IPS-18a (cell line): ENCODE measurements around the gene ATP10A.

ENCODE experiments used
- H3K27ac ChIP-seq: one replicate; pipeline ENCODE4 v1.5.1; 2013; ENCODE audit warnings: low read length
- H3K27me3 ChIP-seq: one replicate; pipeline ENCODE4 v1.6.1; 2013; ENCODE audit warnings: mild to moderate bottlenecking, low read length; ENCODE audit not compliant: control insufficient read depth, insufficient read depth
- H3K36me3 ChIP-seq: one replicate; pipeline ENCODE4 v1.6.1; 2013; ENCODE audit warnings: low read depth, low read length; ENCODE audit not compliant: control insufficient read depth
- H3K4me1 ChIP-seq: one replicate; pipeline ENCODE4 v1.6.1; 2013; ENCODE audit warnings: low read depth, low read length; ENCODE audit not compliant: control insufficient read depth
- H3K4me3 ChIP-seq: one replicate; pipeline ENCODE4 v1.5.1; 2013; ENCODE audit warnings: low read length
- H3K9ac ChIP-seq: one replicate; pipeline ENCODE4 v1.6.1; 2013; ENCODE audit warnings: mild to moderate bottlenecking, low read length, moderate library complexity
- H3K9me3 ChIP-seq: one replicate; pipeline ENCODE4 v1.6.1; 2013; ENCODE audit warnings: low read depth, low read length; ENCODE audit not compliant: control insufficient read depth

ATP10A gene

DNA sequence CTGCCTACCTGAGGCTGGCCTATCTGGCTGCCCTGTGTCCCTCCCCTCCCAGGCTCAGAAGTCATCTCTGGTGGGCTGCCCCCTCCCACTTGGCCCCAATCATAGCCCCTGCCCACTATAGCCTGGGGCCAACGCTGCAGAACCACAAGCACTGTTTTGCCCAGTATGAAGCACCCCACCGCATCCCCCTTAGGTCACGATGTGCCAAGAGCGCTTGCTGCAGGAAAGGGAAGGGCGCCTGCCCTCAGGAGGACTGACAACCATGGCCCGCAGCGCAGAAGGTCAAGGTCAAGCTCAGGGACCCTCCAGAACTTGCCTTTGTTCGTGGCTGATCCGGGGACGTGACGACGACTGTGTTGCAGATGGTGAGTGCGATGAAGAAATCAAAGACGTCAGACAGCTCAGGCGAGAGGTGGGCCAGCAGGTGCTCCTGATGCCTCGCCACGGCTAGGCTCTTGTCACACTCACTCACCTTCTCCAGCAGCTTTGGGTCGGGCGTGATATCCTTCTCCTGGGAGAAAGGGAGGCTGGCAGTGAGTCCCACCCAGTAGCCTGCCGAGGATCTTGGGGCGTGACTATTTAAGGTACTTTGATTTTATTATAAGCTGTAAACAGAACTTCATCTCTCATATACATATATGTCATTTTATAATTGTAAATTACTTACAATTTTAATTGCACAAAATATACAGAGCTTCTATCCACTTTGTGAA lies 146.6 kb downstream of the ATP10A start:
- H3K27me3 ChIP-seq = no peaks in the 10 kb centered on the region
- H3K36me3 ChIP-seq = no peaks in the 10 kb centered on the region
- H3K4me1 ChIP-seq = peaks cover 2% of the 10 kb centered on the region
- no peaks in the 10 kb centered on the region for H3K9me3 ChIP-seq
- H3K4me3 ChIP-seq = no peak overlapping the region
- H3K27ac ChIP-seq = no peak overlapping the region
- H3K9ac ChIP-seq = no peak overlapping the region

DNA sequence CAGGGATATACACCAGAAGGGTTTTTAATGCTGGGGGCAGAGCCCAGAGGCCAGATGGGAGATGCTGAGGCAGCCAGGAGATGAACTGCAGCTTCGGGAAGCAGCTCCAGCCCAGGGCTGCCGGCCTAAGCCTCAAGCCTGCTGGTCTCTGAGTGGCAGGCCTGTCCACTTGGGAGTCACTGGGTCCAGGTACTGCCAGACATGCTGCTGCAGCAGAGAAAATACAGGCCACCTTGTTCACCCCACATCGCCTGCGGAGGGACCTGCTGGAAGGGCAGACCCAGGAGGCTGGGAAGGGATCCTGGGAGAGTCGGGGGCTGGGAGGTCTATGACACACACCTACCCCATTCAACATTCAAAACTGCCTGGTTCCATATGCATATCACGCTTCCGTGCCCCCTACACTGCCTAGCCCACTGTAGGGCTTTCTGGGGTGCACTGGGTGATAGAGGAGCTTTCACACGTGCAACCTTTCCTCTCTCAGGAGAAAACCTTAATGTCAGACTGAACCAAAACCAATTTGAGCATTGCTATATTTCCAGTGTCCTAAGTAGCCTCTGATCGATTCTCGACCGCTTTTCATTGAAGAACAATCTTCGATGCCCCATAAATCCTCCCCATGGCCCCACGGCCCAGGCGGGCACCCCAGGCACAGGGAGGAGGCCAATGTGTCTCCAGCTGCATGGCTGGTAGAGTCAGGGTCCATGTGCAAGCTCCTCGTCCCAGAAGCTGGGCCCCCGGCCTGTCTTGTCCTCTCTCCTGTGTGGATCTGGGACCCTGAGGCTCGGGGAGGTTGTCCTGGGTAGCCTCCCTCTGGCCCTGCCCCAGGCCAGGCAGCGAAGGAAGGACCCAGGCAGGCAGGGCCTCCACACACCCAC lies 147.4 kb downstream of the ATP10A start:
- H3K27ac ChIP-seq = no peak overlapping the region
- H3K9me3 ChIP-seq = no peaks in the 10 kb centered on the region
- no peaks in the 10 kb centered on the region for H3K27me3 ChIP-seq
- H3K4me1 ChIP-seq = no peaks in the 10 kb centered on the region
- no peaks in the 10 kb centered on the region for H3K36me3 ChIP-seq
- H3K4me3 ChIP-seq = no peak overlapping the region
- no peak overlapping the region for H3K9ac ChIP-seq

GRCh38 chr15:25714538-25714840 lies 148.6 kb downstream of the ATP10A start:
- Histone ChIP-seq H3K4me1 (no peaks in the 10 kb centered on the region), H3K4me3 (no peak overlapping the region), H3K27me3 (no peaks in the 10 kb centered on the region), H3K9ac (no peak overlapping the region), H3K27ac (no peak overlapping the region), H3K9me3 (no peaks in the 10 kb centered on the region), H3K36me3 (no peaks in the 10 kb centered on the region)

- no peak overlapping the region for H3K4me3 ChIP-seq
Observed at GRCh38 chr15:25713736-25714537, 149.2 kb downstream of the ATP10A start.

DNA sequence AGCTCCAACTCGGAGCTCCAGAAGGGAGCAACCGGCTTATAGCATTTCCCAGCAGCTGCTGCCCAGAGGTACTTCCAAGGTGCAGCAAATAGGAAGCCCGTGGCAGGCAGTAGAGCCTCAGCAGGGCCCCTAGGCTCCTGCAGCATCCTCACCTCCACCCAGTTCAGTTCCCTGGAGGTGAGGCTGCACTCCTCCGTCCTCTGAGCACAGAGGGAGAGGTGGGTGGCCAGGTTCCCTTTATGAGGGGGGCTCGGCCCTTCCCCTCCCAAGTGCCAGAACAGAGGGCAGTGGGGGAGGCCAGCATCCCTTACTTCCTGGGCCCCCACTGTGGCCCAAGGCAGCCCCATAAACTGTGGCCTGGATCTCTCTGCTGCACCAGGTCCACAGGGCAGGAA lies 150.2 kb downstream of the ATP10A start:
- H3K9me3 ChIP-seq = no peaks in the 10 kb centered on the region
- no peaks in the 10 kb centered on the region for H3K27me3 ChIP-seq
- H3K4me1 ChIP-seq = no peaks in the 10 kb centered on the region
- H3K9ac ChIP-seq = no peak overlapping the region
- H3K27ac ChIP-seq = no peak overlapping the region
- no peak overlapping the region for H3K4me3 ChIP-seq
- no peaks in the 10 kb centered on the region for H3K36me3 ChIP-seq

More at GRCh38 chr15:25713736-25714537, 149.2 kb downstream of the ATP10A start:
- Histone ChIP-seq H3K27me3 (no peaks in the 10 kb centered on the region), H3K9me3 (no peaks in the 10 kb centered on the region), H3K4me1 (no peaks in the 10 kb centered on the region), H3K36me3 (no peaks in the 10 kb centered on the region), H3K27ac (no peak overlapping the region), H3K9ac (no peak overlapping the region)

DNA sequence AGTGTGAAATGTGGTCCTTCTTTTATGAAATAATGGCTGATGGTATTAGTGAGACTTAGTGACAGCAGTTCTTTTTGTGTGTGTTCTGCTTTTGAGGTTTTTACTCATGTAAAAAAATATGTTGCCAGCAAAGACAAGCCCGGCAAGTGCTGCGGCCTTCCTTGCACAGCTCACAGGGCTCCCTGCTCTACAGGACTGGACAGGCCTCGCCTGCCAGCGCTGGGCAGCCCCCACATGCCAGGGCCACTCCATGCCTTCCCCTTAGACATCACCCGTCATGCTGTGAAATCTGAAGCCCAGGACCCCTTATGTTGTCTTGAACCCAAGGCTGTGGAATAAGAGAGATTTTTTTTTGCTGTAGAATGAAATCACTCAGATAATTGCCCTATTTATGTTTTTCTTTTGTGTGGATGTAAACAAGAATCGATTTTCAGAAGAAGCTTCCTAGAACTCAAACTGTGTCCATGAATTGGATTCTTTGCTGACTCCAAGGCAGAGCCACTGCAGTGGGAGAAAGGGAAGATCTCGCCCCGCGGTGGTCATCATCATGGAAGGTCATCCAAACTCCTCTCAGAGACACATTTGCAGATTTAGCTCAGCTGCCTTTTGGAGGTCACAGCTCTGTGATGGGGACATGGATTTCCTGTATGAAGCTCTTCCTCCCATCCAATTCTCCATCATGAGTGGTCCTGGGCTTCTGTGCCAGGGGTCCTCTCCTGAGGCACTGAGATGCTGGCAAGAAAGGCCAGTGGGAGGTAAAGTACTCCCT lies 150.8 kb downstream of the ATP10A start:
- no peak overlapping the region for H3K4me3 ChIP-seq
- no peak overlapping the region for H3K9ac ChIP-seq
- no peaks in the 10 kb centered on the region for H3K9me3 ChIP-seq
- no peaks in the 10 kb centered on the region for H3K27me3 ChIP-seq
- H3K4me1 ChIP-seq = no peaks in the 10 kb centered on the region
- H3K27ac ChIP-seq = no peak overlapping the region
- no peaks in the 10 kb centered on the region for H3K36me3 ChIP-seq

DNA sequence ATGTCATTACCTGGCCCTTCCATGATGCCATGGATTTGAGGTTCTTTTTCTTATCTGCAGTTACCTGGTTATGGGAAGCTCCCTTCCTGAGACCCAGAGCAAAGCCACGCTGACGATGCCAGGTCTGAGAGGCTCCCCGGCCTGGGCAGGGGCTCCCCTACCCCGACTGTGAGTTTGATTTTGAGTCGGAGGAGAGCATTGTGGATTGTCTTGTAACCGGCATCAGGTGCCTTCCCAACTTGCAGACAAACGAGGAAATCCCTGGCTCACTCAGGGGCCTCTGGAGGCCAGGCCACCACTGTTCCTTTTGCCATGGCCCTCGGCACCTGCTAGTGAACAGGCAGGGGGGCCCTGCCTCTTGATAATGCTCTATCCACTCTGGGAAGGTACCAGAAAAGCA lies 151.4 kb downstream of the ATP10A start:
- Histone ChIP-seq H3K27ac (no peak overlapping the region), H3K36me3 (no peaks in the 10 kb centered on the region), H3K9ac (no peak overlapping the region), H3K4me3 (no peak overlapping the region), H3K4me1 (no peaks in the 10 kb centered on the region), H3K27me3 (no peaks in the 10 kb centered on the region), H3K9me3 (no peaks in the 10 kb centered on the region)

DNA sequence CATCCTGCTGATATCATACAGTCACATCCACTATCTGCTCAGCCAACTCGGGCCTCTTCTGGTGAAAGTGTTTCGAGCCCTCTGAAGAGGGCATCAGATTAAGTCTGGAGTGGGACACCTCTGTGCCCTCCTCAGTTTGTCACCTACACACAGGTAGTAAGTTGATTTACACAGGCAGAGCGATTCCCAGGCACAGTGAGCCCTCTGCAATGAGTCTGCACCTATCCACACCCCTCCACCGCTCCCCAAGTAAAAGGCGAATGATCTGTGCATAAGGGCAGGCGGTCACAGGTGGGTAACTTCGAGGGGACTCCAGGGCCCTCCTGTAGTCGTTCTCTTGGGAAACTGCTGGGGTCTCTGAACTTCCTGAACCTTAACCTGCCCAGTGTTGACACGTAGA lies 152.0 kb downstream of the ATP10A start:
- Histone ChIP-seq H3K9ac (no peak overlapping the region), H3K27me3 (no peaks in the 10 kb centered on the region), H3K36me3 (no peaks in the 10 kb centered on the region), H3K9me3 (no peaks in the 10 kb centered on the region), H3K4me1 (no peaks in the 10 kb centered on the region), H3K27ac (no peak overlapping the region), H3K4me3 (no peak overlapping the region)

DNA sequence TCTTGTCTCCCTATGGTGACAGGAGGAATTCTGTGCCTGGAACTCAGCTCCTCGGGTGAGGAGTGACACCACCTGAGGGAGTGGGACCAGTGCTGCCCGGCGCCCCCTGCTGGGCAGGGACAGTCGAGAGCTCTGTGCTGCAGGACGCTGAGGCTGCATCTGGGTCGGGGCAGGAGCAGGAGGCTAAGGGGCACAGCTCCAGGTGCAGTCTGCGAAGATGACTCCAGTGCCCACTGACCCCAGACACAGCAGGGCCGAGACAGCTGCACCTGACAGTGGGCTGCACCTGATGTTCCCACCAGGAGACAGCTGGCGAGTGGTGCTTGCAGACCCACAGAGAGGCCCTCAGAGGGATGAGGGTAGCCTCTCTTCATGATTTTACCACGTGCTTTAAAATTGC lies 152.9 kb downstream of the ATP10A start:
- Histone ChIP-seq H3K36me3 (no peaks in the 10 kb centered on the region), H3K4me3 (no peak overlapping the region), H3K27ac (no peak overlapping the region), H3K27me3 (no peaks in the 10 kb centered on the region), H3K9ac (no peak overlapping the region), H3K4me1 (no peaks in the 10 kb centered on the region), H3K9me3 (no peaks in the 10 kb centered on the region)

GRCh38 chr15:25709437-25710159 lies 153.5 kb downstream of the ATP10A start:
- Histone ChIP-seq H3K9me3 (no peaks in the 10 kb centered on the region), H3K4me1 (no peaks in the 10 kb centered on the region), H3K27me3 (no peaks in the 10 kb centered on the region), H3K4me3 (no peak overlapping the region), H3K9ac (no peak overlapping the region), H3K36me3 (no peaks in the 10 kb centered on the region), H3K27ac (no peak overlapping the region)
